Measurements from ENCODE around the gene ZNF652. TPM values are rescaled to one million over a fixed set of nuclear protein-coding genes. Genes with fewer than 3 reads are reported as not detected.

Gene ZNF652
- total and polyA plus RNA-seq, 2 of the 4 experiments (the other 2 are of a cell fraction): 3.6 to 8.8 TPM

- no peak for TF ChIP-seq BHLHE40 (IDR thresholded peaks at IDR 0.05; ENCODE audit: low read depth, low read length)
- TF ChIP-seq MAFK (IDR thresholded peaks at IDR 0.05; ENCODE audit: low read depth, low read length): no peak
- no peak for TF ChIP-seq NFE2L2 (IDR thresholded peaks at IDR 0.05; ENCODE audit: low read depth, low read length)
- no peak for TF ChIP-seq CEBPB (IDR thresholded peaks at IDR 0.05; ENCODE audit: low read depth, low read length)
- no peak for TF ChIP-seq RAD21 (IDR thresholded peaks at IDR 0.05; ENCODE audit: low read length)
- no peak for TF ChIP-seq USF2 (IDR thresholded peaks at IDR 0.05; ENCODE audit: low read depth, low read length)
- no peak for TF ChIP-seq POLR2A (IDR thresholded peaks at IDR 0.05; ENCODE audit: low read depth, low read length)
- no peak for TF ChIP-seq FOS (IDR thresholded peaks at IDR 0.05; ENCODE audit: low read depth, low read length)
- TF ChIP-seq CTCF (conservative IDR thresholded peaks at IDR 0.05; ENCODE audit: low read depth, low read length): no peak
- TF ChIP-seq CHD1 (IDR thresholded peaks at IDR 0.05; ENCODE audit: low read depth, low read length): no peak
- no peak overlapping the region for H3K4ac ChIP-seq (ENCODE audit: low read depth, low read length)
- no peak overlapping the region for H2BK120ac ChIP-seq (ENCODE audit: low read depth, low read length)
- H2BK5ac ChIP-seq (ENCODE audit: low read depth, low read length, poor library complexity, severe bottlenecking): no peak overlapping the region
- H3K9me3 ChIP-seq (ENCODE audit: control insufficient read depth, insufficient read depth, low read length): no peaks in the 10 kb centered on the region
- no peak overlapping the region for H2AFZ ChIP-seq (replicated peaks; ENCODE audit: low read length, poor library complexity)
- no peak overlapping the region for H3K9ac ChIP-seq (ENCODE audit: low read depth, low read length)
- no peak overlapping the region for H4K5ac ChIP-seq (ENCODE audit: low read depth, low read length)
- ChIA-PET CTCF (interaction anchor here (0.6 kb wide), 1 partner anchor 12 kb away, joined by 3 read pairs; the partner anchor contains the start of gene PHB1), POLR2A (ENCODE audit: unreplicated experiment) (no interaction called here)
- in situ Hi-C loops (cut with MboI; ENCODE audit: low sequenced_read_pairs): no loop called here
- H2BK20ac ChIP-seq (ENCODE audit: low read depth, low read length): no peak overlapping the region
- no peak overlapping the region for H3K4me3 ChIP-seq (ENCODE audit: insufficient read depth, low read depth, low read length)
- H3K27ac ChIP-seq (ENCODE audit: insufficient read depth, low read length): no peak overlapping the region
- H3K4me2 ChIP-seq (ENCODE audit: low read depth, low read length): no peak overlapping the region
- H3K56ac ChIP-seq (ENCODE audit: extremely low read depth, insufficient read depth, low read length): no peak overlapping the region
- dilution Hi-C loops (cut with HindIII; ENCODE audit: low sequenced_read_pairs, unreplicated experiment): no loop called here
- no peaks in the 10 kb centered on the region for H3K79me1 ChIP-seq (ENCODE audit: low read depth in 1 of 2, low read length in 2 of 2)
- intact Hi-C loops (cut with micrococcal nuclease): no loop called here
- H3K36me3 ChIP-seq (ENCODE audit: control insufficient read depth, insufficient read depth, low read length): peaks cover 34% of the 10 kb centered on the region
- no peaks in the 10 kb centered on the region for H3K4me1 ChIP-seq (ENCODE audit: control insufficient read depth, insufficient read depth, low read length)
- 100% methylated on average over 1 of the region's 6 CpGs; no CpG with 5 or more reads in 1 of the 2 experiments for WGBS, 2 experiments (ENCODE audit: extremely low coverage in 2 of 2, insufficient read length in 1 of 2)
- no peak overlapping the region for H4K91ac ChIP-seq (ENCODE audit: insufficient read depth, low read depth, low read length)
- H3K27me3 ChIP-seq (ENCODE audit: control insufficient read depth, insufficient read depth, low read length): peaks cover 7% of the 10 kb centered on the region
- no peak overlapping the region for H3K18ac ChIP-seq (ENCODE audit: low read depth, low read length)
- H3K9me1 ChIP-seq (ENCODE audit: insufficient read depth, low read length): no peaks in the 10 kb centered on the region; the same call in 1 of the 2 replicates
- no peak overlapping the region for H3K14ac ChIP-seq (replicated peaks; ENCODE audit: low read depth, low read length)
- no TSS peak for BruUV-seq (replicated peaks)
- H3K23ac ChIP-seq (ENCODE audit: low read depth, low read length): no peak overlapping the region
- H4K20me1 ChIP-seq (ENCODE audit: insufficient read depth, low read length): no peaks in the 10 kb centered on the region
- ATAC-seq (ENCODE audit: low read depth) (no peak), DNase-seq (no peak)
- H2AK5ac ChIP-seq (ENCODE audit: low read depth, low read length): no peak overlapping the region
- no peak overlapping the region for H2BK15ac ChIP-seq (ENCODE audit: low read depth, low read length)
- H4K8ac ChIP-seq (ENCODE audit: low read depth in 2 of 2, low read length in 2 of 2): no peak overlapping the region
- no peak overlapping the region for H2AK9ac ChIP-seq (replicated peaks; ENCODE audit: low read depth, low read length, poor library complexity)
These were observed 40.0 kb upstream of the ZNF652 start for GRCh38 chr17:49401971-49402611.

All from IMR-90 (cell line).